Lung (tissue), 12 donors: ENCODE data around the gene GP1BA. TPM values are rescaled to one million over a fixed set of nuclear protein-coding genes. Genes with fewer than 3 reads are reported as not detected.

ENCODE experiments used
- ATAC-seq: fragments of 200-7000 bp; cut with Tn5 transposase; one replicate; pipeline ENCODE4 v1.9.1; 2020; ENCODE audit warnings: moderate number of reproducible peaks; ENCODE audit not compliant: insufficient read depth, low FRiP score
- DNase-seq, 3 donors: peaks; one replicate each; pipeline ENCODE4 v3.0.0-alpha.2; 2013 to 2017
- H3K27ac ChIP-seq, 2 donors: one replicate each; pipeline ENCODE4 v1.5.1; 2013; ENCODE audit warnings: mild to moderate bottlenecking in 2 of 2, moderate library complexity in 2 of 2, control low read depth in 1 of 2, inconsistent platforms in 1 of 2, low read depth in 1 of 2, low read length in 1 of 2
- H3K27me3 ChIP-seq, 3 donors: one replicate each; pipeline ENCODE4 v1.5.1; 2013; ENCODE audit warnings: low read length in 2 of 3; ENCODE audit not compliant: control insufficient read depth in 3 of 3, insufficient read depth in 3 of 3
- H3K36me3 ChIP-seq, 4 donors: one replicate each; pipeline ENCODE4 v1.5.1; 2013; ENCODE audit warnings: low read length in 4 of 4, mild to moderate bottlenecking in 1 of 4, moderate library complexity in 1 of 4; ENCODE audit not compliant: control insufficient read depth in 4 of 4, insufficient read depth in 4 of 4
- H3K4me1 ChIP-seq, 5 donors: one replicate each; pipeline ENCODE4 v1.5.1; 2013; ENCODE audit warnings: low read length in 5 of 5, mild to moderate bottlenecking in 2 of 5, moderate library complexity in 1 of 5; ENCODE audit not compliant: control insufficient read depth in 5 of 5, insufficient read depth in 5 of 5
- H3K4me3 ChIP-seq: one replicate; pipeline ENCODE4 v1.5.1; 2013; ENCODE audit warnings: mild to moderate bottlenecking, control low read depth, moderate library complexity
- H3K9ac ChIP-seq, 2 donors: one replicate each; pipeline ENCODE4 v1.5.1; 2013; ENCODE audit warnings: low read length in 2 of 2, control low read depth in 1 of 2; ENCODE audit not compliant: insufficient read depth in 1 of 2
- H3K9me3 ChIP-seq, 4 donors: one replicate each; pipeline ENCODE4 v1.5.1; 2013; ENCODE audit warnings: low read length in 3 of 4, mild to moderate bottlenecking in 1 of 4, moderate library complexity in 1 of 4; ENCODE audit not compliant: control insufficient read depth in 4 of 4, insufficient read depth in 3 of 4
- CTCF ChIP-seq: IDR thresholded peaks from 2 replicates; pipeline ENCODE4 v1.5.1; 2012; ENCODE audit warnings: mild to moderate bottlenecking; ENCODE audit errors: control extremely low read depth, extremely low read depth
- WGBS, 2 donors: extraction: QIAGEN DNeasy Blood & Tissue Kit; methylation state at CpG; one replicate each; pipeline ENCODE4 v1.1.7; 2013; 5-methylcytosine and 5-hydroxymethylcytosine counted together
- polyA plus RNA-seq, 2 donors: library from polyadenylated mRNA; stranded (reverse); fragments of 200-250 nt; gene quantifications; one replicate each; pipeline ENCODE4 v1.2.1, GENCODE V29; 2013
- total RNA-seq, 2 donors: library from RNA; depleted of rRNA in 1 of 2; stranded (reverse); fragments of >200 nt in 1 of 2; gene quantifications; one replicate each; pipeline ENCODE4 v1.2.1, GENCODE V29; 2014 to 2021
- donor health status: control.
- donor health status: control.
- donor health status: Bipolar disorder and iron deficiency.
- donor health status: healthy.
- donor health status: DM: yes; HTN: yes; CAD: no.

Gene GP1BA
- total and polyA plus RNA-seq, 4 donors, result 0.18 to 1.4 (median 0.60) TPM

DNA sequence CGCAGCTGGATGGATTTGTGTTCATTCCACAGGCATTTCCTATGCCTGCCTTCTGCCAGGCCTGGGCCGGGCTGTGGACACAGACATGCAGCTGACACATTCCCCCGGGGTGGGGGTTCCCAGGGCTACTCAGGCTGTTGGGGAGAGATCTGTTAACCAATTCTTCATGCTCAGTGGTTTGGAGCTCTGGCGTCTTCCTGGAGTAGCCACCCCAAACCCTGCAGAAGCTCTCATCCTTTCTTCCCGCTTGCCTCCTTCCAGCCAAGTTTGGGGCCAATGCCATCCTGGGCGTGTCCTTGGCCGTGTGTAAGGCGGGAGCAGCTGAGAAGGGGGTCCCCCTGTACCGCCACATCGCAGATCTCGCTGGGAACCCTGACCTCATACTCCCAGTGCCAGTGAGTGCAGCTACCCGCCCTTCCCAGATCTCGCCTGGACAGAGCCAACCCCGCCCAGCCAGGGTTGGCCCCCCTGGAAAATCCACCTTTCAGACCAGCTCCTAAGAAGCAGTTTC is 21.4 kb downstream of the GP1BA start:
- Histone ChIP-seq H3K27me3 (no peaks in the 10 kb centered on the region), H3K9ac (no peak overlapping the region), H3K4me1 (peaks cover 0 to 20% (median 6%) of the 10 kb centered on the region in 5 donors), H3K9me3 (no peaks in the 10 kb centered on the region), H3K4me3 (no peak overlapping the region), H3K36me3 (peaks cover 0 to 2% (median 0%) of the 10 kb centered on the region in 4 donors), H3K27ac (peak overlapping the region in 1 of 2 donors; percentile 0)
- DNase-seq, result no peak
- ATAC-seq, result no peak
- WGBS, 2 donors, result 77 to 85% methylated on average over 14 of the region's 14 CpGs
- no peak for TF ChIP-seq CTCF

DNA sequence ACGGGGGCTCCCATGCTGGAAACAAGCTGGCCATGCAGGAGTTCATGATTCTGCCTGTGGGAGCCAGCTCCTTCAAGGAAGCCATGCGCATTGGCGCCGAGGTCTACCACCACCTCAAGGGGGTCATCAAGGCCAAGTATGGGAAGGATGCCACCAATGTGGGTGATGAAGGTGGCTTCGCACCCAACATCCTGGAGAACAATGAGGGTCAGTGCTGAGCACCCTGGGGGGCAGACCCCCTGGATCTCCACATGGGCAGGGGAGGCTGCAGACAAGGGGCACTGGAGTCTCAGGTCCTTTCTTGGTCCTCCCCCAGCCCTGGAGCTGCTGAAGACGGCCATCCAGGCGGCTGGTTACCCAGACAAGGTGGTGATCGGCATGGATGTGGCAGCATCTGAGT is 23.0 kb downstream of the GP1BA start:
- 97% methylated on average over 8 of the region's 8 CpGs for WGBS, 2 donors
- Histone ChIP-seq H3K9ac (no peak overlapping the region), H3K36me3 (peaks cover 3 to 12% (median 5%) of the 10 kb centered on the region in 4 donors)

DNA sequence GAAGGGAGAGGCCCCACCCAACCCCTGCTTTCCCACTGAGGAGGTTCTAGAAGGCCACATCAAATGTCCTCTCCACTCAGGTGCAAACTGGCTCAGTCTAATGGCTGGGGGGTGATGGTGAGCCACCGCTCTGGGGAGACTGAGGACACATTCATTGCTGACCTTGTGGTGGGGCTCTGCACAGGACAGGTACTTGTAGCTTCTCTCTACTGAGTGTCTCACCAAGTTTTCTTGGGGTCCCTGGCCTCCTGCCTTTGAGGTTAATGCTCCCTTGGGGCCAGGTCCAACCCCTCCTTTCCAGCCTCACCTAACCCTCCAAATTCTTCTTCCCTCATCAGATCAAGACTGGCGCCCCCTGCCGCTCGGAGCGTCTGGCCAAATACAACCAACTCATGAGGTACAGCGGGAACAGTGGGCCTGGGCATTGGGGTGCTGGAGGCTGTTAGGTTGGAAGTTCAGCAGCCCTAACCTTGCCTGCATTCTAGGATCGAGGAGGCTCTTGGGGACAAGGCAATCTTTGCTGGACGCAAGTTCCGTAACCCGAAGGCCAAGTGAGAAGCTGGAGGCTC is 24.5 kb downstream of the GP1BA start:
- Histone ChIP-seq H3K9ac (no peak overlapping the region), H3K9me3 (no peaks in the 10 kb centered on the region), H3K4me1 (peaks cover 0 to 6% (median 0%) of the 10 kb centered on the region in 5 donors), H3K27me3 (no peaks in the 10 kb centered on the region), H3K36me3 (peaks cover 3 to 19% (median 11%) of the 10 kb centered on the region in 4 donors), H3K27ac (no peak overlapping the region), H3K4me3 (no peak overlapping the region)
- ATAC-seq (no peak), DNase-seq (no peak)
- no peak for TF ChIP-seq CTCF
- 82 to 83% methylated on average over 10 of the region's 10 CpGs for WGBS, 2 donors

More for the DNA sequence above, 23.0 kb downstream of the GP1BA start:
- DNase-seq (no peak), ATAC-seq (no peak)
- H3K27ac ChIP-seq, result no peak overlapping the region
- H3K4me1 ChIP-seq, result peaks cover 0 to 20% (median 6%) of the 10 kb centered on the region in 5 donors
- no peaks in the 10 kb centered on the region for H3K27me3 ChIP-seq
- no peak for TF ChIP-seq CTCF
- H3K9me3 ChIP-seq, result no peaks in the 10 kb centered on the region
- no peak overlapping the region for H3K4me3 ChIP-seq
